Activated T-helper 9 cell treated with anti-CD3 and anti-CD28 coated beads, Interleukin-2, amount 50 U/mL, for 16 hours (primary cell): ENCODE data around the gene OSGIN1.

Experiments
- DNase-seq: peaks from one replicate; pipeline ENCODE4 v3.0.0-alpha.2; 2020; ENCODE audit warnings: low read depth

The OSGIN1 gene, protein sequence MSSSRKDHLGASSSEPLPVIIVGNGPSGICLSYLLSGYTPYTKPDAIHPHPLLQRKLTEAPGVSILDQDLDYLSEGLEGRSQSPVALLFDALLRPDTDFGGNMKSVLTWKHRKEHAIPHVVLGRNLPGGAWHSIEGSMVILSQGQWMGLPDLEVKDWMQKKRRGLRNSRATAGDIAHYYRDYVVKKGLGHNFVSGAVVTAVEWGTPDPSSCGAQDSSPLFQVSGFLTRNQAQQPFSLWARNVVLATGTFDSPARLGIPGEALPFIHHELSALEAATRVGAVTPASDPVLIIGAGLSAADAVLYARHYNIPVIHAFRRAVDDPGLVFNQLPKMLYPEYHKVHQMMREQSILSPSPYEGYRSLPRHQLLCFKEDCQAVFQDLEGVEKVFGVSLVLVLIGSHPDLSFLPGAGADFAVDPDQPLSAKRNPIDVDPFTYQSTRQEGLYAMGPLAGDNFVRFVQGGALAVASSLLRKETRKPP

DNA sequence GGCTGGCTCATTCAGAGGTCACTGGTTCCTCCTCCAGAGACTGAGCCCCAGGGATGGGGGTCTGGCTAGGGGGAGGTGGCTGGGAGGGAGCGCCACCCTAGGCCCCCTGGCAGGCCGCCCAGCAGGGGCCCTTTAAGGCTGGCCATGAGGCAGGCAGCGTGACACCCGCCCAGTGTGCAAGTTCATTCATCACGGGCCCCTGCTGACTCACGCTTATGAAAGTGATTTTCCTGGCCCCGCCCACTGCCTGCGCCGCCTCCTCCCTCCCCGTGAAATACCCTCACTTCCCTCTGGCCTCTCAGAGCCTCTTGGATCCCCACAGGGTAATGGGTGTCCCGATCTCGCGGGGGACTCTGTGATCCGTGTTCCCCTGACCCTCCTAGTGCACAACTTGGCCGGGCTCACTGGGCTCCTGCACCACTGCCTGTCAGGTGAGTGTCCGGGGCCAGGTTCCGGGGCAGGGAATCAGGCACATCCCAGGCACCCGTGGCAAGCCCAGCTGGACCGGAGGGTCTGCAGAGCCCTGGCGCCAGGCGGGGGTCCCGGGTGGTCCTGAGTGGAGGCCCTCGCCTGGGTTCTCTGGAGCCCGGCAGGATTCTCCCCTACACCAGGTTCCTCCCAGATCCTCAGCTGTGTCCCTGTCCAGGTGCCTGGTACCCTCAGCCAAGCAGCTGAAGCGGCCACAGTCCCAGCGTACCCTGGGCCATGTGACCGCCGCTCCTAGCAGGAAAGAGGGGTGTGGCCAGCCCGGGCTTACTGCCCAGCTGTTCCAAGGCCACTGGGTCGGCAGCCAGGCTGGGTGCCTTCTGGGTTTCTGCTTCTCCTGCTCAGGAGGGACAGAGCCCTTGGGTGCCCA lies at the start of gene OSGIN1:
Gene OSGIN1, plus strand, starts transcription at position 301 of the 856 bp plus-strand sequence. CDS start 4,432 bp downstream, outside the sequence.
- peak; percentile 46 for DNase-seq

DNA sequence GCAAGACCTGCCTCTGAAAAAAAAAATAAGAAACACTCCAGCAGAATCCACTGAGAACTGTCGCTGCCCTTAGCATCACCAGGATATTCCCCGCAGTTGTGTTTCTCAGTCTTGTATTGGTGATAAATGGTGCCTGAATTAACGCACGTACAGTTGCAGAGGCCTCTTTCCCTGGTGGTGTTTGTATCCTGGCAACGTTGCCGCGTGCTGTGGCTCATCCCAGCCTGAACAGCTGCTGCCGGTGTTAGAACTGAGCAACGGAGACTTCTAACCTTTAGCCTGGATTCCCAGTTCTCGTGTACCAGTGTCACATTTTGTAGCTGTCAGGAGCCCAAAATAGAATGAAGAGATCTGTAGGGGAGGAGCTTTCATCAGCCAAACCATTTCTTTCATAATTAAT lies 49.3 kb upstream of the OSGIN1 start:
- DNase-seq, result no peak

DNA sequence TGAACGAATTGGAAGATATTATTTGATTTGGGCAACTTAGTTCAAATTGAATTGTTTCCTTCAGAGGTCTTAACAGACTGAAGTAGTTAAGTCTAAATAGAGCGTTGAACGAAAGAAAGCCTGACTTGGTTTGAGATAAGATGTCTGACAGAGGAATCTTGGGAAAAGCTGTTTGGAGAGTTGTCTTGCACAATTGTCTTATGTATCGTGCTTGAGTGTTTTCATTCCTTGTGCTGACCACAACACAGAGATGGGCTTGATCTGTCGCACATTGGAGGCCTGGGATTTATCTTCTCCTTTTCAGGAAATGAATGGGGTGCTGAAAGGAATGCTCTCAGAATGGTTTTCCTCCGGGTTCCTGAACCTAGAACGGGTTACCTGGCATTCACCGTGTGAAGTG lies 46.4 kb upstream of the OSGIN1 start:
- no peak for DNase-seq

DNA sequence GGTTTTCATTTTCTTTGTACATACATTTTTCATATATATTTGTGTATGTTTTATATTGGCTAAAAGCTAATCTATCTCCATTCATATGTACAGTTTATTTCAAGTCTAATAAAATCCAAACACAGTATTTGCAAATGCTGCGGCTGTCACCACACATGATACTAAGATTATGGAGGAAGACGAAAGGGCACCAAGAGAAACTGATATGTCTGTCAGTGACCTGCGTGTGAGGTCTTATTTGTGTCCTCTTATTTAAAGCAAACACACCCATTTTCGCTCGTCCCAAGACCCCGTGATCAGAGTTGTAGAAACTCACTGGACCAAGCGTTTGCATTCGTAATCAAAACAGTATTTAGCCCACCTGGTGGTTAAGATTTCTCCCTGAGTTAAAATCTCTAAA lies 45.9 kb upstream of the OSGIN1 start:
- DNase-seq, result no peak

DNA sequence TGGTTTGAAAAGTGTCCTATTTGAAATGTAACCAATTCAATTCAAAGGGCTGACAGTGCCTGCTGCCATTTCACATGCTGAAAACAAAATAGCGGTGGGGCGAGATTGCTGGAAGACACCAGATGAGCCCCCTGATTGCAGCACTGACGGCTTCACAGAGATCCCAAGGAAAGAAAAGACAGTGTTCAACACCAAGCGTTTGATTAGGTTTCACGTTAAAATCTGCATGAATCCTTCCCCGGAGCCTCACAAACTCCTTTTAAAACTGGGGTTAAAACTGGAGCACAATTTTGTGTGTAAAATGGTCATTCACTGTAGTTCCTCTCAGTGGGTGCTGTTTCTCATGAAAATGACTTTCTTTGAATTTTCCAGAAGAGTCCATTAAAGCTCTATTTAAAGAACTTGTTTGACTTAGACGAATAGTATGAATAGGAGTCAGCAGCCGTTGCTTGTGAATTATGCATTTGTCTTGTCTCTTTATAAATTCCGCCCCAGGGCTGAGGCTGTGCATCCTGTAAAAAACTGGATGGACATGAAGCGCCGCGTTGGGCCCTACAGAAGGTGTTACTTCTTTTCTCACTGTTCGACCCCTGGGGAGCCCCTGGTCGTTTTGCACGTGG lies 45.3 kb upstream of the OSGIN1 start:
- no peak for DNase-seq

DNA sequence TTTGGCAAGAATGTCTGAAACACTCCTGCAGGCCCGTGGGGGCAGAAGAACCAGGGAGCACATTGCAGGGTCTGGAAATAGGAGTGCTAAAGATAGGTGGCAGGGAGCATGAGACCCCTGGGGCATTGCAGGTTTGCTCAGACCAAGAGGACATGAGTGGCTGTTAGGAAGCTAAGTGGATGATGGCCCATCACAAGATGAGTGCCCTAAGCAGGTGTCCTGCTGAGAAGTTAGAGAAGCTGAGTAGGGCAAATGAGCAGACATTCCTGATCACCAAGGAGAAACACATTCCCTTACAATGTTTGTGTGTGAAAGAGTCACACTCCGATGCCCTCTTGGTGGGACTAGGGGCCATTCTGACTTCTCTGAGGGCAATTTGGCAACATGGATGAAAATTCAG lies 44.2 kb upstream of the OSGIN1 start:
- DNase-seq, result no peak

DNA sequence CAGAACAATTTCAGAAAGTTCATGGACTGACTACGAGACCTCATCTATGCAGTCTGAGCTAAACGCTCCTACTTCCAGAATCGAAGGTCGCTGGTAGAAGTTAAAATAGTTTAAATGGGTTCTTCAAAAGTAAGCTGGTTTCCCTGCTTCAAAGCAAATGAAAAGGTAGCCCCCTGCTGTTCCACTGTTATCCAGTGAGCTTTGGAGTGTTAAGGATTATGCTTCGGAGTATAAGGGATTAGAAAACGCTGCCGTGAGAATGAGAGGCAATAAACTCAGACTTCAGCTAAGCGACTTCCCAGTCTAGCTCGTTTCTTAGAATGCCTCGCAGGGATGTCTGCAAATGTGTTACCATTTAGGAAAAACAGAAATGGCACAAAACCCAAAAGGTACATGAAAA lies 41.8 kb upstream of the OSGIN1 start:
- no peak for DNase-seq

DNA sequence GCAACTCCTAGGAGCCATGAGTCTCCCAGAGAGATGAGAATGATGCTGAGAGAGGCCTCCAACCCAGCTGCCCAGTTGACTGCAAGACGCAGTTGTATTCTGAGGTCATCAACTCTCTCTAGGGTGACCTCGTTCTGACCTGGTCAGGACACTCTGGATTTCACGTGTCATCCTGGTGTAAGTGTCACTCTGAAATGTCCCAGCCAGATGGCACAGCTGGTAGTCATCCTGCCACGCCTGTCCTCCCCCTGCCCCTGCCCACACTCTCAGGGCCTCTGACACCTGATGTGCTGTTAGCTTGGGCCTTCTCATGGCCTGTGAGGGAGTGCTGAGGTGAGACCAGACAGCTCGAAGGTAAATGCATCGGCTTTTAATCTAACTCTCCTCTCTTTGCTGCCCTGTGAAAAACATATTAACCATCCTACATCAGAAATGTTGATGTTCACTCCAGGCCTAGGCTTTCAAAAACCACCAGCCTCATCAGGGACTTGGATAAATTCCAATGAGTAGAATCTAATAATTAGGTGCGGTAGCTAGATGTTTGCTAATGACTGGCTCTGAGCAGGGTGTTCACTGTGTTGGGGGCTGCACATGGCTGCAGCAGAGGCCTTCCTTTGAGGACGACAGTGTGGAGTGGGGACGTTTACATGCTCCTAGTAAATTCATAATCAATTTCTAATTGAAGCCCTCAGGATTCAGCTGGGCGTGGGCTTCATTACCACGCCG lies 40.4 kb upstream of the OSGIN1 start:
- DNase-seq, result no peak

DNA sequence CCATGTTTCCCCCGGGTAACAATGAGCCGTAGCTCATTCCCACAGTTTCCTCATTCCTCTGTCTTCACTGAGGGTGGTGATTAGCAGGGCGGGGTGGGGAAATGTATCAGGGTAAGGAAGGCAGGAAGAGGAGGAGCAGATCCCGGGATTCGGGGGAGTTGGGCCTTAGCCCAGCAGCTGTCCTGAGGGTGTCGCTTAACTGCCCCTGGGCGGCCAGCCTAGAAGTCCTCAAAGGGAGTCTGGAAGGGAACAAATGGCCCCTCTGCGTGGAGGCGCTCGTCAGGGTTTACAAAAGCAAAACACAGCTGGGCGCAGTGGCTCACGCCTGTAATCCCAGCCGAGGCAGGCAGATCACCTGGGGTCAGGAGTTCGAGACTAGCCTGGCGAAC lies 39.8 kb upstream of the OSGIN1 start:
- DNase-seq, result no peak

DNA sequence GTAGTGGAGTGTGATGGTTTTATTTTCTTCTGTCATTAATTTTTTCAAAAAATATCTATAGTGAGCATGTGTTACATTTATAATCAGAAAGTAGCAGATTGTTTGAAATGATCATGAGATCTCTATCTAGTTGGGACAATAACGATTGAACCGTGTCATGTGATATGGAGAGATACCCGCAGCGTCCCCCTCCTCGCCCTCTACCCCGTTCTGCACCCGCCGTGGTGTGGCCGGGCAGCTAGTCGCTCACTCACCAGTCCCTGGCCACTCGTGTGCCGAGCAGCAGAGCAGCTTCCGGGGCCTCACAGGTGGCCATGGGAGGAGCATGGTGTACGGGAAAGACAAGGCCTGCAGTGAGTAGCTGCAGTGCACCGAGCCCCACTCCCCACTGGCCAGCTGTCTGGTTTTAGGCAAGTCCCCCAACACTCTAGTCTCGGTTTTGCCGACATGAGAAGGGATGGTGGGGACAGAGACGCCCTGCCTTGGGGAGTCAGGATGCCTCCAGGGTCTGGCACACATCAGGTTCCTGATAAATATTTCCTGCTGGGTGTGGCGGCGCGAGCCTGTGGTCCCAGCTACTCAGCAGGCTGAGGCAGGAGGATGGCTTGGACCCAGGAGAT lies 38.8 kb upstream of the OSGIN1 start:
- no peak for DNase-seq

DNA sequence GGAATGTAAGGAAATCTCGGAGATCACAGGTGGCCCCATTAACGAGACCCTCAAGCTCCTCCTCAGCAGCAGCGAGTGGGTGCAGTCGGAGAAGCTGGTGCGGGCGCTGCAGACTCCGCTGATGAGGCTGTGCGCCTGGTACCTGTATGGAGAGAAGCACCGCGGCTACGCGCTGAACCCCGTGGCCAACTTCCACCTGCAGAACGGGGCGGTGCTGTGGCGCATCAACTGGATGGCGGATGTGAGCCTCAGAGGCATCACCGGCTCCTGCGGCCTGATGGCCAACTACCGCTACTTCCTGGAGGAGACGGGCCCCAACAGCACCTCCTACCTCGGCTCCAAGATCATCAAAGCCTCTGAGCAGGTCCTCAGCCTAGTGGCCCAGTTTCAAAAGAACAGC lies 38.0 kb upstream of the OSGIN1 start:
- no peak for DNase-seq

DNA sequence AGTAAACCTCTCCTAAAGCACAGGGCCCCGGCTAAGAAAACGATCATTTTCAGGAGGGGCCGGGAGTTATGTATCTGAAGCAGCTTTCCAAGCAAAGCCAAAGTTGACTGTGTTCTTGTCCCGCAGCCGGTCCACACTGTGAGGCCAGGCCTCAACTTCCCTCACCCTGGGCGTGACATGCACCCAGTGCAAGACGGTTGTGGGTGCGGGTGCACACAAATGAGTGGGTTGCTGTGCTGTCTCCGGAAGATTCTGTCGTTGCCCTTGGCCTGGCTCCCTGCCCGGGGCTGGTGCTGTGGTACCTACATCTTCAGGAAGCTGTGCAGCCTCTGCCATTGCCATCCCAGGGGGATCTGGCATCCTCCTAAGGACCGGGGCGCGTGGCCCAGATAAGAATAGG lies 37.5 kb upstream of the OSGIN1 start:
- no peak for DNase-seq

DNA sequence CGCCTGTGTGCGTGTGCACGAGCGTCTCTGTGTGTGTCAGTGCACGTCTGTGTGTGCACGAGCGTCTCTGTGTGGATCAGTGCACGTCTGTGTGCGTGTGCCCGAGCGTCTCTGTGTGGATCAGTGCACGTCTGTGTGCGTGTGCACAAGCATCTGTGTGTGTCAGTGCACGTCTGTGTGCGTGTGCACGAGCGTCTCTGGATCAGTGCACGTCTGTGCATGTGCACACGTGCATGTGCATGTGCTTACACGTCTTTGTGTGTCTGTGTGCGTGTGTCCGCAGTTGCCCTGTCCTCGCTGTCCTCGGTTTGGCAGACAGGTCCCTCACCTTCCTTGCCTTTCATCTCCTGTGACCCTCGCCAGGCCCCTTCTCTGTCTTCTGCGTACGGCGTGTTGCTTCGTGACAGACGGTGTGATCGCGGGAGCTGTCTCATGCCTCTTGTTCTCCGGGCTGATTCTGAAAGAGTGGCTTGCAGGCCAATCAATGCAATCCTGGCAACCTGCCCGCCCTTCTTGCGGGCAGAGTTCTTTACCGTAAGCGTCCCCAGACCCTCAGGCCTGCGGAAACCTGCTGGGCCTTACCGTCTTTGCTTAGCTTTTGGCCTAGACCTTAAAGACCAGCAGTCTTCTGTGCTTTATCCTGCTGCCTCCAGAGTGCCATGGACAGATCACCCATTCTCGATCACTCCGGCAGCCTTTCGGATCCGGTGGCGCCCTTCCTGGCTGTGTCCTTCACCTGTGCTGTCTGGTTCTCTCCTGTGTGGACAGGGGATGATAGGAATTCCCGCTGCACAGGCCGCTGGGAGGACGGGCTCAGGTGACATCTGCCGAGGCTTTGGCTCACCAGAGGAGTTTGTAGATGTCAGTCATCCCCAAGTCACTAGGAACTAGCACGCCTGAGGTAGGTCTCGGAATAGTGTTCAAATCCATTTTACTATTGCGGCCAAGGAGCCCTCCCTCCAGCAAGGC lies 35.6 kb upstream of the OSGIN1 start:
- DNase-seq, result no peak

DNA sequence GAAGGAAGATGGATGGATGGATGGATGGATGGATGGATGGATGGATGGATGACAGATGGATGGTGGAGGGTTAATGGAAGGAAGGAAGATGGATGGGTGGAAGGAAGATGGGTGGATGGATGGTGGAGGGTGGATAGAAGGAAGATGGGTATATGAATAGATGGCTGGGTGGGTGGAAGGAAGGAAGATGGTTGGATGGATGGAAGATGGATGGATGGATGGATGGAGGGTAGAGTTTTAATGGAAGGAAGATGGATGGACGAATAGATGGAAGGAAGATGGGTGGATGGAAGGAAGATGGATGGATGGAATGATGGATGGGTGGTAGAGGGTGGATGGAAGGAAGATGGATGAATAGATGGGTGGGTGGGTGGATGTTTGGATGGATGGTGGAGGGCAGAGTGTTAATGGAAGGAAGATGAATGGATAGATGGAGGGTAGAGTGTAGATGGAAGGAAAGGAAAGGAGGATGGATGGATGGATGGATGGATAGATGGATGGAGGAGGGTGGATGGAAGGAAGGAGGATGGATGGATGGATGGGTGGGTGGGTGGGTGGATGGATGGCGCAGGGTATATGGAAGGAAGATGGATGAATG lies 32.0 kb upstream of the OSGIN1 start:
- DNase-seq, result no peak

DNA sequence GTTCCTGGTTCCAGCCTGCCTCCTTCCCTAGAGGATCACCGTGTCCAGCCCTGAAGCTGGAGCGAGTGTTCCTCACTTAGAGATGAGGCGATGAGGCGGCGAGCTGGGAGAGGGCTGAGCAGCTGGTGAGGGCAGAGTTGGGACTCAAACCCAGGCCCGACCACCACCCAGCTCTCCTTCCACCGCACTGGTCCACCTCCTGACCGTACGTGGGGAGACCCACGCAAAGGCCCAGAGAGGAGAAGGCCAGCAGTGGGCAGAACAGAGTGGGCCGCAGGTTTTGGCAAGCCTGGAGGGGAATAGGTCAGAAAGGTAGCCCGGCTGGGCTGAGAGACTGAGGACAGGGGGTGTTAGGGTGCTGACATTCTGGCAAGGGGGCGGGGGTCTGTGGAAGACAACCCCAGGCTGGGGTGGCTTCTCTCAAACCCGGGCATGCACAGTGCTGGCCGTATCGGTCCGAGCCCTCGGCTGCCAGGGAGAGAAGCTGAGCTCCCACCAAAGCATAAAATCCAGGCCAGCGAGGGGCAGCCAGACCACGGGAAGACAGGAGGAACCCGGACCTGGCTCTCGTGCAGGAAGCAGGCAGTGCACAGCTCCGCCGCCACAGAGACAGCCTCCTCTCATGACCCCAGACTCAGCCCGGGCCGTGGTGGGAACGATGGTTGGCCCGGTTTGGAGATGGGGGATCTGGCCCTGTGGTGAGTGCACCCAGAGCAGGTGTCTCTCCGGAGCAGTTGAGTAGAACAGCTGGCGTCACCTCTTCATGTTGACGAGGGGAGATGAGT lies 29.3 kb upstream of the OSGIN1 start:
- no peak for DNase-seq

DNA sequence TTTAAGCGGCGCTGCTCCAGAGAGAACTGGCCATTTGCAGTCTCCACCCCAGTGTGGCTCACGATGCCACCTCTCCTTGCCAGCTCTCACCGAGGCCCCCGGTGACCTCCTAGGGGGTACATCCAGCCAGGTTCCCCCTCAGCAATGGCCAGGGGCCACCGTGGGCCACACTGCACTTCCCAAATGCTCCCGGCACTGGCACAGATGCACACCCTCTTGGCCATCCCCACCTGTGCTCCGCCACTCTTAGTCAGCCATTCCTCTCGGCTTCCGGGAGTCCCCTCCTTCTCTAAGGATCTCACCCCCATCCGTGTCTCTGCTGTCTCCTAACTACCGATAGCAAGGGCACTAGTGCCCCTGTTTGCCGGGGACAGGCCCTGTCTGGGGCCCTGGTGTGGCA lies 28.4 kb upstream of the OSGIN1 start:
- no peak for DNase-seq

DNA sequence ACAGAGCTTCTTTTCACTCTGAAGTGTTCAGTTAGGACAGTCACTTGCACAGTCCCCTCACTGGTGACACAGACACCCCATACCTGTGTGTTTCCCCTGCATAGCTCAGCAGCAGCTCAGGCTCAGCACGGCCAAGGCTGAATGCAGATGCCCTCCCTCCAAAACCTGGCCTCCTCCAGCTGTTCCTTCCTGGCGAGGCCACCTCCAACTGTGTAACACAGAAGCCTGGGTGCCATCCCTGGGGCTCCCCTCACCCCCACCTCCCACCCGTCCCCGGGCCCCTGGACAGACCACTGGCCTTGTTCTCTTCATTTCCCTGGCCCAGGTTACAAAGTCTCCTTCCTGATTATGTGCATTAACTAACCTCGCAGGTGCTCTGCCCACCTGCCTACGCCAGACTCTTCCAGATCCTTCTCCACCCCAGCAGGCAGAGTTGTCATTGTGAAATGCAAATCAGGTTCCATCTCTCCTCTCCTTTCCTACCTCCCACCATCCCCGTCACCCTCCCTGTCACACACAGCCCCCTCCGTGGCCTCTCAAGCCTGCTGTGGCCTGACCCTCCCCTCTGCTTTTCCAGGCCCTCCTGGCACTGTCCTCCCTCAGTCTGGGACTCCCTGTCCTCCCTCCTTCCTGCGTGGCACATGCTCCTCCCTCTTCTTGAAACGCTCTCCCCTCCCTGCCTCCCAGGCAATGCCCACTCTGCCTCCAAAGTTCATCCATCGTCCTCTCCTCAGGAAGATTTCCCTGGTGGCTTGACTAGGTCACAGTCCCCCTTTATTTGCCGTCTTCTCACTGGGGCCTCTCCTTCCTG lies 27.7 kb upstream of the OSGIN1 start:
- DNase-seq, result no peak
